H9 (cell line): Measurements from ENCODE around the gene OXCT1. TPM values are rescaled to one million over a fixed set of nuclear protein-coding genes. Genes with fewer than 3 reads are reported as not detected.
A peak's percentile ranks its signal among the peaks of the same experiment; 100 is the strongest.

Experiments used
- DNase-seq: peaks from one replicate; pipeline ENCODE4 v3.0.0-alpha.2; 2017
- H2AFZ ChIP-seq: one replicate; pipeline ENCODE4 v1.6.1; 2013; ENCODE audit warnings: mild to moderate bottlenecking, low read length, control low read depth, moderate library complexity
- H2AK5ac ChIP-seq: 2 replicates; pipeline ENCODE4 v1.6.1; 2013; ENCODE audit warnings: low read length, control low read depth, mixed read lengths; ENCODE audit not compliant: insufficient read length
- H2BK120ac ChIP-seq: one replicate; pipeline ENCODE4 v1.6.1; 2013; ENCODE audit warnings: low read depth, mild to moderate bottlenecking, low read length, control low read depth, inconsistent platforms; ENCODE audit not compliant: poor library complexity, severe bottlenecking
- H2BK12ac ChIP-seq: 2 replicates; pipeline ENCODE4 v1.6.1; 2013; ENCODE audit warnings: low read length, control low read depth, mixed read lengths, low read depth; ENCODE audit not compliant: insufficient read length
- H2BK15ac ChIP-seq: 2 replicates; pipeline ENCODE4 v1.6.1; 2013; ENCODE audit warnings: low read depth, low read length, control low read depth
- H2BK20ac ChIP-seq: one replicate; pipeline ENCODE4 v1.6.1; 2013; ENCODE audit warnings: low read depth, mild to moderate bottlenecking, low read length, control low read depth, inconsistent platforms; ENCODE audit not compliant: poor library complexity, severe bottlenecking
- H2BK5ac ChIP-seq: 2 replicates; pipeline ENCODE4 v1.6.1; 2013; ENCODE audit warnings: low read length, control low read depth, mixed read lengths; ENCODE audit not compliant: insufficient read length
- H3K14ac ChIP-seq: 2 replicates; pipeline ENCODE4 v1.6.1; 2013; ENCODE audit warnings: low read length, control low read depth; ENCODE audit not compliant: insufficient read depth
- H3K18ac ChIP-seq: 2 replicates; pipeline ENCODE4 v1.6.1; 2013; ENCODE audit warnings: low read depth, mild to moderate bottlenecking, mixed read lengths, low read length, control low read depth; ENCODE audit not compliant: insufficient read length
- H3K23ac ChIP-seq: 2 replicates; pipeline ENCODE4 v1.6.1; 2013; ENCODE audit warnings: low read length, control low read depth, mixed read lengths, low read depth; ENCODE audit not compliant: insufficient read length
- H3K23me2 ChIP-seq: 2 replicates; pipeline ENCODE4 v1.6.1; 2013; ENCODE audit warnings: low read depth, mild to moderate bottlenecking, mixed read lengths, low read length, control low read depth; ENCODE audit not compliant: insufficient read length, poor library complexity, severe bottlenecking
- H3K27ac ChIP-seq: 2 replicates; pipeline ENCODE4 v1.5.1; 2013; ENCODE audit warnings: low read length, control low read depth, mixed read lengths, low read depth; ENCODE audit not compliant: insufficient read length
- H3K27me3 ChIP-seq: 2 replicates; pipeline ENCODE4 v1.6.1; 2013; ENCODE audit warnings: low read length, control low read depth, inconsistent platforms; ENCODE audit not compliant: insufficient read depth
- H3K4ac ChIP-seq: 2 replicates; pipeline ENCODE4 v1.6.1; 2013; ENCODE audit warnings: low read depth, mild to moderate bottlenecking, control low read depth, inconsistent platforms, low read length, moderate library complexity
- H3K4me1 ChIP-seq: 2 replicates; pipeline ENCODE4 v1.6.1; 2013; ENCODE audit warnings: low read length, control low read depth, inconsistent platforms; ENCODE audit not compliant: insufficient read depth
- H3K4me2 ChIP-seq: 2 replicates; pipeline ENCODE4 v1.6.1; 2013; ENCODE audit warnings: low read length, control low read depth, mixed read lengths; ENCODE audit not compliant: insufficient read length, insufficient read depth
- H3K56ac ChIP-seq: 2 replicates; pipeline ENCODE4 v1.6.1; 2013; ENCODE audit warnings: low read depth, mild to moderate bottlenecking, mixed read lengths, low read length, control low read depth; ENCODE audit not compliant: insufficient read length
- H3K79me1 ChIP-seq: 2 replicates; pipeline ENCODE4 v1.6.1; 2013; ENCODE audit warnings: low read depth, mild to moderate bottlenecking, moderate library complexity, low read length, control low read depth, inconsistent platforms; ENCODE audit not compliant: insufficient read depth, poor library complexity, severe bottlenecking
- H3K79me2 ChIP-seq: 2 replicates; pipeline ENCODE4 v1.6.1; 2013; ENCODE audit warnings: low read length, control low read depth, inconsistent platforms; ENCODE audit not compliant: insufficient read depth
- H3K9ac ChIP-seq: 2 replicates; pipeline ENCODE4 v1.6.1; 2013; ENCODE audit warnings: low read length, control low read depth, mixed read lengths; ENCODE audit not compliant: insufficient read length; ENCODE audit errors: extremely low read depth
- H3K9me3 ChIP-seq: one replicate; pipeline ENCODE4 v1.6.1; 2013; ENCODE audit warnings: low read depth, low read length, inconsistent platforms; ENCODE audit not compliant: control insufficient read depth
- H3T11ph ChIP-seq: one replicate; pipeline ENCODE4 v1.6.1; 2013; ENCODE audit warnings: mild to moderate bottlenecking, low read length, control low read depth, inconsistent platforms
- H4K20me1 ChIP-seq: one replicate; pipeline ENCODE4 v1.6.1; 2013; ENCODE audit not compliant: control insufficient read depth, insufficient read length, insufficient read depth
- H4K5ac ChIP-seq: 2 replicates; pipeline ENCODE4 v1.6.1; 2013; ENCODE audit warnings: low read depth, mild to moderate bottlenecking, mixed read lengths, low read length, control low read depth; ENCODE audit not compliant: insufficient read length
- H4K8ac ChIP-seq: replicated peaks from 2 replicates; pipeline ENCODE4 v1.6.1; 2013; ENCODE audit warnings: low read length, control low read depth, mixed read lengths, low read depth; ENCODE audit not compliant: insufficient read length
- H4K91ac ChIP-seq: 2 replicates; pipeline ENCODE4 v1.6.1; 2013; ENCODE audit warnings: low read depth, mild to moderate bottlenecking, moderate library complexity, mixed read lengths, low read length, control low read depth; ENCODE audit not compliant: insufficient read length
- H3K27ac Mint-ChIP-seq, 3 experiments: 2 replicates in 2 of 3; 3 replicates in 1 of 3; pipeline ENCODE4 v1.8.0; 2020 to 2021; ENCODE audit warnings: mixed read lengths in 3 of 3, mild to moderate bottlenecking in 1 of 3, moderate library complexity in 1 of 3
- H3K27me3 Mint-ChIP-seq: 2 replicates; pipeline ENCODE4 v1.8.0; 2021; ENCODE audit warnings: low read depth, mild to moderate bottlenecking, moderate library complexity, mixed read lengths
- H3K36me3 Mint-ChIP-seq, 3 experiments: 2 replicates in 2 of 3; 3 replicates in 1 of 3; pipeline ENCODE4 v1.8.0; 2020 to 2021; ENCODE audit warnings: low read depth in 3 of 3, mixed read lengths in 3 of 3; ENCODE audit not compliant: insufficient read depth in 1 of 3
- H3K4me1 Mint-ChIP-seq, 2 experiments: 2 replicates each; pipeline ENCODE4 v1.8.0; 2020; ENCODE audit warnings: mixed read lengths in 2 of 2
- H3K4me3 Mint-ChIP-seq, 2 experiments: 2 replicates in 1 of 2; 3 replicates in 1 of 2; pipeline ENCODE4 v1.8.0; 2020 to 2021; ENCODE audit warnings: mild to moderate bottlenecking in 2 of 2, mixed read lengths in 2 of 2, moderate library complexity in 1 of 2
- H3K9me3 Mint-ChIP-seq, 2 experiments: 2 replicates in 1 of 2; 3 replicates in 1 of 2; pipeline ENCODE4 v1.8.0; 2020; ENCODE audit warnings: mild to moderate bottlenecking in 2 of 2, mixed read lengths in 2 of 2, moderate library complexity in 1 of 2
- WGBS: extraction: QIAGEN DNeasy Blood & Tissue Kit; methylation state at CpG from one replicate; pipeline ENCODE4 v1.1.7; 2013; ENCODE audit warnings: missing lambda C conversion rate, low lambda C conversion rate, mixed read lengths; ENCODE audit not compliant: insufficient read length; ENCODE audit errors: extremely low coverage; 5-methylcytosine and 5-hydroxymethylcytosine counted together
- total RNA-seq: library from RNA; stranded (reverse); gene quantifications from 2 replicates; pipeline ENCODE4 v1.2.1, GENCODE V29; 2021
- TF ChIP-seq, protein P1 (sequence below): fragments of 200-600 bp; sonication (generic); conservative IDR thresholded peaks from 3 replicates; pipeline ENCODE4 v1.8.0; 2021; ENCODE audit warnings: antibody characterized with exemption, mild to moderate bottlenecking

Gene OXCT1
- total RNA-seq, 1 experiment from 2014 or later, result 25.6 TPM

DNA sequence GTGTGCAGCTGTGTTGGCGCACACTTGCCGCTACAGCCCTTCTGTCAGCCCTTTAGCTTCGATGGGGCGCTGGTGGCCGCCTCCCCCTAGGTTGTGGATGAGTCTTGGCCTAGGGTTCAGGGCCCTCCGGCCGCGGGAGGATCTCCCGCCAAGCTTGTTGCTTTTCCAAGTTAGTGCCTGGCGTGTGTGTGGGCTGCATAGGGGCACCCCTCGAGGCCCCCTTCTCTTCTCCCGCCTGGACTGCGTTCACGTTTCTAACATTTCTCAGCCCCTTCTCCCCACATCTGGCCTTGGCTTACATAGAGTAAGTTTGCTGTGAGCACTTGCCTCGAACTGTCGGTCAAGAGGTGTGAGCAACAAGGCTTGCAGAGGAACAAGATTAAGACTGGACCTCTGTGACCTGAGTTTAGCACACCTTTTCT lies 413 bp upstream of the OXCT1 start:
- Histone ChIP-seq H3K27ac (no peak overlapping the region), H2BK12ac (no peak overlapping the region), H4K91ac (no peak overlapping the region), H3K18ac (peak overlapping the region; percentile 20), H4K20me1 (no peaks in the 10 kb centered on the region), H2AK5ac (no peak overlapping the region), H2AFZ (no peak overlapping the region), H3K79me1 (no peaks in the 10 kb centered on the region), H3K4me2 (peak overlapping the region; percentile 49), H3K23me2 (peaks cover 11% of the 10 kb centered on the region), H2BK20ac (no peak overlapping the region), H3K56ac (no peak overlapping the region), H3K79me2 (no peaks in the 10 kb centered on the region), H3K9ac (no peak overlapping the region), H4K5ac (no peak overlapping the region), H2BK5ac (no peak overlapping the region), H3K4ac (no peak overlapping the region), H3K9me3 (no peaks in the 10 kb centered on the region), H2BK15ac (no peak overlapping the region), H3T11ph (no peak overlapping the region), H3K14ac (peak overlapping the region; percentile 92), H2BK120ac (no peak overlapping the region), H3K27me3 (peaks cover 5% of the 10 kb centered on the region; the same call in 1 of the 2 replicates), H4K8ac (no peak overlapping the region), H3K4me1 (no peaks in the 10 kb centered on the region), H3K23ac (no peak overlapping the region)
- peaks cover 0 to 2% (median 0%) of the 10 kb centered on the region in 3 experiments; a peak in 3 of 7 replicates for H3K36me3 Mint-ChIP-seq
- H3K4me3 Mint-ChIP-seq, result peak overlapping the region; percentile 80 to 90
- no peak for DNase-seq
- peaks cover 10 to 11% of the 10 kb centered on the region in 2 experiments for H3K4me1 Mint-ChIP-seq
- peaks cover 26% of the 10 kb centered on the region for H3K27me3 Mint-ChIP-seq
- H3K27ac Mint-ChIP-seq, result peak overlapping the region in 2 of 3 experiments; percentile 44 to 86; a peak in 3 of 7 replicates
- TF ChIP-seq, protein P1, sequence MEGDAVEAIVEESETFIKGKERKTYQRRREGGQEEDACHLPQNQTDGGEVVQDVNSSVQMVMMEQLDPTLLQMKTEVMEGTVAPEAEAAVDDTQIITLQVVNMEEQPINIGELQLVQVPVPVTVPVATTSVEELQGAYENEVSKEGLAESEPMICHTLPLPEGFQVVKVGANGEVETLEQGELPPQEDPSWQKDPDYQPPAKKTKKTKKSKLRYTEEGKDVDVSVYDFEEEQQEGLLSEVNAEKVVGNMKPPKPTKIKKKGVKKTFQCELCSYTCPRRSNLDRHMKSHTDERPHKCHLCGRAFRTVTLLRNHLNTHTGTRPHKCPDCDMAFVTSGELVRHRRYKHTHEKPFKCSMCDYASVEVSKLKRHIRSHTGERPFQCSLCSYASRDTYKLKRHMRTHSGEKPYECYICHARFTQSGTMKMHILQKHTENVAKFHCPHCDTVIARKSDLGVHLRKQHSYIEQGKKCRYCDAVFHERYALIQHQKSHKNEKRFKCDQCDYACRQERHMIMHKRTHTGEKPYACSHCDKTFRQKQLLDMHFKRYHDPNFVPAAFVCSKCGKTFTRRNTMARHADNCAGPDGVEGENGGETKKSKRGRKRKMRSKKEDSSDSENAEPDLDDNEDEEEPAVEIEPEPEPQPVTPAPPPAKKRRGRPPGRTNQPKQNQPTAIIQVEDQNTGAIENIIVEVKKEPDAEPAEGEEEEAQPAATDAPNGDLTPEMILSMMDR, result no peak
- no peaks in the 10 kb centered on the region; a peak in 1 of 5 replicates for H3K9me3 Mint-ChIP-seq
- WGBS, result no CpG with 5 or more reads among the region's 16 CpGs
